Measurements from ENCODE around the gene ATXN1.

- no peak for TF ChIP-seq CTCF (IDR thresholded peaks at IDR 0.05)
- TF ChIP-seq POLR2A (IDR thresholded peaks at IDR 0.05), result no peak
Observed at GRCh38 chr6:16372029-16372776, 389.1 kb downstream of the ATXN1 start.

Measured in testis (tissue), 2 donors.